Prostate gland (tissue), 2 donors: ENCODE measurements around the gene ZGPAT. TPM values are rescaled to one million over a fixed set of nuclear protein-coding genes. Genes with fewer than 3 reads are reported as not detected.

Source experiments
- DNase-seq: peaks from one replicate; pipeline ENCODE4 v3.0.0-alpha.2; 2019; ENCODE audit warnings: low spot score
- H3K27ac ChIP-seq, 2 donors: fragments of 200-600 bp; sonication (generic); 2 replicates each; pipeline ENCODE4 v1.5.1; 2017 to 2019
- H3K27me3 ChIP-seq: fragments of 200-600 bp; sonication (generic); replicated peaks from 2 replicates; pipeline ENCODE4 v1.5.1; 2019; ENCODE audit not compliant: insufficient read depth
- H3K36me3 ChIP-seq, 2 donors: fragments of 200-600 bp; sonication (generic); 1 replicate in 1 of 2; 2 replicates in 1 of 2; pipeline versions ENCODE4 v1.5.1 to v1.8.1; 2017 to 2019
- H3K4me1 ChIP-seq: fragments of 200-600 bp; sonication (generic); replicated peaks from 2 replicates; pipeline ENCODE4 v1.5.1; 2019
- H3K4me3 ChIP-seq, 2 donors: fragments of 200-600 bp; sonication (generic); 2 replicates each; pipeline ENCODE4 v1.5.1; 2017 to 2019
- H3K9me3 ChIP-seq: fragments of 200-600 bp; sonication (generic); 2 replicates; pipeline ENCODE4 v1.5.1; 2017
- POLR2A ChIP-seq: fragments of 450-650 bp; IDR thresholded peaks from one replicate; pipeline ENCODE4 v1.6.1; 2016; ENCODE audit warnings: antibody characterized with exemption, mild to moderate bottlenecking
- POLR2AphosphoS5 ChIP-seq: sonication (generic); formaldehyde crosslinking; IDR thresholded peaks from one replicate; pipeline ENCODE4 v1.6.1; 2017; ENCODE audit warnings: antibody characterized with exemption
- WGBS: methylation state at CpG from one replicate; pipeline ENCODE4 v1.1.5; 2018; 5-methylcytosine and 5-hydroxymethylcytosine counted together
- intact Hi-C: fragments of 100-400 bp; cut with DNase I; formaldehyde crosslinking; loops from one replicate; pipeline ENCODE4 v1.14.2; 2022
- total RNA-seq, 2 donors: library from RNA; depleted of rRNA; stranded (reverse); fragments of >200 nt; gene quantifications; one replicate each; pipeline ENCODE4 v1.1.0, GENCODE V29; 2016
- TF ChIP-seq, protein P1 (sequence below), 4 experiments: fragments of 200-600 bp in 2 of 4; fragments of 450-650 bp in 2 of 4; sonication (generic) in 2 of 4; IDR thresholded peaks; 1 replicate in 3 of 4; 2 replicates in 1 of 4; pipeline ENCODE4 v1.5.1; 2016 to 2019; ENCODE audit warnings: antibody characterized with exemption in 4 of 4, mild to moderate bottlenecking in 2 of 4, moderate library complexity in 2 of 4

ZGPAT gene
- total RNA-seq, 2 donors from 2014 or later: 29.3 to 55.5 TPM

DNA sequence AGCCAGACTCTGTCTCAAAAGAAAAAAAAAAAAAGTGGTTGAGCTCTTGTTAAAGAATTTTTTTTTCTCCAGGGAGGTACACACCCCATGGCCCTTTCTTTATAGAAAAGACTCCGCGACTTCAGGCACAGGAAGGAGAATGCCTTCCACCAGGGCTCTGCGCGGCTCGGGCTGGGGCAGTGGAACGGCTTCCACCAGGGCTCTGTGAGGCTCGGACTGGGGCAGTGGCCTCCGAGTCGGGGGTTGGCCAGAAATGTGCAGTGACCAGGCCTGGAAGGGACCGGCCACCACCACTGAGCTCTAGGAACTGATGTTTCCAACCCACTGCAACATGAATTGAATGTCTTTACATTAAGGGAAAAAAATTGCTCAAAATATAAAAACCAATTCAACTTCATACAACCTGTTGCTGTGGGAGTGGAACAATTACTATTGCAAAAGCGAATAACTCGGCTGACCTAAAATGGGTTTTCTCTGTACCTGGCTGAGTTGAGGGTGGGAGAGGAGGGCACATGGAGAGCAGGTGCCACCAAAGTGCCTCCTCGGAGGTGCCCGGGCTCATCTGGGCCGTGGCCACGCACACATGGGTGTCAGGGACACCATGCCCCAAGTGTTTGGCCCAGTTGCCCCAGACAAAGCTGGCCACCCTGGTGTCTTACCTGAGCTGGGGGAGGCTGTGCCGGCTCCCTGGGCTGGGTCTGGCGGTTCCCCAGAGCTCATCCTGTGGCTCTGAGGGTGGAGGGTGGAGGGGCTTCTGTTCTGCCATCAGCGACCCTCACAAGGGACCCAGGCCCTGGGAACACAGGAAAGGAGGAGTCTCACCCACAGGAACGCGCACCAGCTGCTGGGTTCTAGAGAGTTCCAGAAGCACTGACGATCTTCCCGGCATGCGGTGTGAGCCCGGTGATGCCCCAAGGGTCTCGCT is 61.0 kb downstream of the ZGPAT start:
- Histone ChIP-seq H3K4me1 (no peaks in the 10 kb centered on the region), H3K27me3 (no peaks in the 10 kb centered on the region), H3K4me3 (no peak overlapping the region), H3K27ac (no peak overlapping the region), H3K9me3 (no peaks in the 10 kb centered on the region), H3K36me3 (no peaks in the 10 kb centered on the region)
- intact Hi-C loops: no loop called here
- DNase-seq: no peak
- 87% methylated on average over 26 of the region's 26 CpGs for WGBS
- TF ChIP-seq POLR2A: no peak
- TF ChIP-seq, protein P1, sequence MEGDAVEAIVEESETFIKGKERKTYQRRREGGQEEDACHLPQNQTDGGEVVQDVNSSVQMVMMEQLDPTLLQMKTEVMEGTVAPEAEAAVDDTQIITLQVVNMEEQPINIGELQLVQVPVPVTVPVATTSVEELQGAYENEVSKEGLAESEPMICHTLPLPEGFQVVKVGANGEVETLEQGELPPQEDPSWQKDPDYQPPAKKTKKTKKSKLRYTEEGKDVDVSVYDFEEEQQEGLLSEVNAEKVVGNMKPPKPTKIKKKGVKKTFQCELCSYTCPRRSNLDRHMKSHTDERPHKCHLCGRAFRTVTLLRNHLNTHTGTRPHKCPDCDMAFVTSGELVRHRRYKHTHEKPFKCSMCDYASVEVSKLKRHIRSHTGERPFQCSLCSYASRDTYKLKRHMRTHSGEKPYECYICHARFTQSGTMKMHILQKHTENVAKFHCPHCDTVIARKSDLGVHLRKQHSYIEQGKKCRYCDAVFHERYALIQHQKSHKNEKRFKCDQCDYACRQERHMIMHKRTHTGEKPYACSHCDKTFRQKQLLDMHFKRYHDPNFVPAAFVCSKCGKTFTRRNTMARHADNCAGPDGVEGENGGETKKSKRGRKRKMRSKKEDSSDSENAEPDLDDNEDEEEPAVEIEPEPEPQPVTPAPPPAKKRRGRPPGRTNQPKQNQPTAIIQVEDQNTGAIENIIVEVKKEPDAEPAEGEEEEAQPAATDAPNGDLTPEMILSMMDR (IDR thresholded peaks at IDR 0.05): no peak
- TF ChIP-seq POLR2AphosphoS5: no peak

DNA sequence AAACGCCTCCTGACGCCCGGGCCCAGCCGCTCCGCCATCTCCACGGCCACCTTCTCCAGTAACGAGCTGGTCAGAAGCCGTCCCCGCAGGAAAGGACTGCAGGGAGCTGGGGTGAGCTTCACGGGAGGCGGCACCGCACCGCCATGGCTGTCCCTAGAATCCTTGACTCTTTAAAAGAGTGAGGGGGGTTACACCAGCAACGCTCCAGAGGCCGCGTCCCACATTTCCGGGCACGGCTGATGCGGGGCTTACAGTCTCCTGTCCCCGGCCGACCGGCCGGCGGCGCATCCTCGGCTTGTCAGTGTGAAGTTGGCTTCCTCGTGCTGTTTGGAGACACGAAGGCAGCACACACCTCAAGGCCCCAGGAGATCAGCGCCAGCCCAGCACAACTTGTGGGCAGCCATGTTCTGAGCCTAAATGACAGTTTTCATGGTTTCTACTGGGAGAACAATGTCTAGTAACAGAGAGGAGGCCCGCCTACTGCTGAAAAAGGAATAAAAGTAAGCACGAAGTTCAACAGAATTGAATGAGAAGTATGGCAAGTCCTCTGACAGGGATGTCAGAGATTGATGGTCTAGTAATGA is 62.1 kb downstream of the ZGPAT start:
- no peak for DNase-seq
- no peaks in the 10 kb centered on the region for H3K36me3 ChIP-seq
- TF ChIP-seq POLR2AphosphoS5 (no peak), POLR2A (no peak)
- TF ChIP-seq, protein P1 (IDR thresholded peaks at IDR 0.05): no peak
- H3K4me1 ChIP-seq: no peaks in the 10 kb centered on the region
- H3K9me3 ChIP-seq: no peaks in the 10 kb centered on the region
- no peak overlapping the region for H3K27ac ChIP-seq
- intact Hi-C loops: loop anchor here (10.0 kb wide), 1 partner anchor 205 kb away; the partner anchor contains the start of gene SAMD10
- no peak overlapping the region for H3K4me3 ChIP-seq
- no peaks in the 10 kb centered on the region for H3K27me3 ChIP-seq
- 89% methylated on average over 31 of the region's 31 CpGs for WGBS

DNA sequence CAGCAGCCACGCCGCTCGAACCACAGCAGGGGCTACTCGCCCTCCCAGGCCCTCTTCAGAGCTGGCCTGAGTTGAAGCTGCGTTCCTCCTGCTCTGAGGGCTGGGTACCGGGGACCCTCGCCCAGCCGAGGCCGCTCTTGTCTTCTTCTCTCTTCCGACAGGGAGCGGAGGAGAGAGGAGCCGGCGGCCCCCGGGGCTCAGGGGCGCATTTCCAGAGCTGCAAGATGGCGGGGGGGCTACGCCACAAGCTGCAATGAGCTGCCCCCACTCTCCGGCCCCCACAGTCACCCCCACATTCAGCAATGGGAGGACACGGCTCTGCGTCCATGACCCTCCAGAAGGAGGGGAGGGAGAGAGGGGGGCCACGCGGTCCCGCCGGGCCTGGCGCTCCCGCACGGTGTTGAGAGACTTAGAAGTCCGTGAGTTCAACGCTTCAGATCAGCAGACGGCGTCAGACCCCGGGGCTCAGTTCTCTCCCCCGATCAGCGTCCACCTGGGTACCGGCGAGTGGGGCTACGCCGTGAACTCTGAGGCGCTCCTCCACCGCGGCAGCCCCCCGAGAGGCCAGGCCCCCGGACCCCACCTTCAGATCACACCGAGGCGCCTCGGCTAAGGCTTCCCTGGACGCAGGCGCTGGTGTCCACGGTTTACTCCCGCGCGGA is 63.3 kb downstream of the ZGPAT start:
- DNase-seq: no peak

DNA sequence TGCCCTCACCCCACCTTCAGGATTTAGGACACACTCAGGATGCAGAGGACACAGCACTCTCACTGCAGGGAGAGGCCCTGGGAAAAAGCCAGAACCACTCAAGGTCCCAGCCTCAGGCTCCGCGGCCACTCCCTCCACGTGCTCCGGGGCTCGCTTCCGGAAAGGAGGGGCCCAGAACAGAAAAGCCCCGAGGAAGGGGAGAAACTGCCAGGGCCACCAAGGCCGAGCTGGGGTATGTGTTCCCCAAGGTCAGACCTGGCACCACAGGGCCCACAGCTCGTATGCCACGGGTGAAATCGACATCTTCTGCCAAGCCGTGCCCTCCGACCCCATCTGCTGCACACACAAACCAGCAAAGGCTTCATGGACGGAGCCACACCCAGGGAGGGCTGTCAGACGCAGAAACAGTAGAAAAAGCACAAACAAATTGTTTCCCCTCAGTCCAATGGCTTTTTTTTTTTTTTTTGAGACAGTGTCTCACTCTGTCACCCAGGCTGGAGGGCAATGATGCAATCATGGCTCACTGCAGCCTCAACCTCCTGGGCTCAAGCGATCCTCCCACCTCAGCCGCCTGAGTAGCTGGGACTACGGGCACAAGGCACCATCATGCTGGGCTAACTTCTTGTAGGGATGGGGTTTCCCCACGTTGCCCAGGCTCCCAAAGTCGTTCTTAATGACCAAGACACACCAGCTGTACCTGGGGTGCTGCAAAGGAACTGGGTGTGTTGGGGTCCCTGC is 65.1 kb downstream of the ZGPAT start:
- Histone ChIP-seq H3K27me3 (no peaks in the 10 kb centered on the region), H3K4me1 (no peaks in the 10 kb centered on the region), H3K4me3 (no peak overlapping the region), H3K27ac (no peak overlapping the region), H3K36me3 (no peaks in the 10 kb centered on the region), H3K9me3 (no peaks in the 10 kb centered on the region)
- intact Hi-C loops: loop anchor here (10.0 kb wide), 1 partner anchor 202 kb away; the partner anchor contains the start of gene SAMD10
- TF ChIP-seq POLR2A (no peak), POLR2AphosphoS5 (no peak)
- TF ChIP-seq, protein P1 (IDR thresholded peaks at IDR 0.05): no peak
- no peak for DNase-seq
- 73% methylated on average over 20 of the region's 20 CpGs for WGBS

More for the DNA sequence above, 63.3 kb downstream of the ZGPAT start:
- intact Hi-C loops: loop anchor here (10.0 kb wide), 1 partner anchor 204 kb away; the partner anchor contains the start of gene SAMD10
- 92% methylated on average over 48 of the region's 52 CpGs for WGBS
- no peaks in the 10 kb centered on the region for H3K27me3 ChIP-seq
- no peak overlapping the region for H3K4me3 ChIP-seq
- no peaks in the 10 kb centered on the region for H3K9me3 ChIP-seq
- H3K4me1 ChIP-seq: no peaks in the 10 kb centered on the region
- H3K27ac ChIP-seq: no peak overlapping the region
- TF ChIP-seq POLR2A: no peak
- no peak for TF ChIP-seq POLR2AphosphoS5
- TF ChIP-seq, protein P1 (IDR thresholded peaks at IDR 0.05): no peak
- no peaks in the 10 kb centered on the region for H3K36me3 ChIP-seq
